GM20431 (cell line): ENCODE measurements around the gene ETF1.
"Not testable (repeated sequence)": the region's sequence is repeated elsewhere in the genome, so short reads cannot be mapped to it uniquely, and the experiment has no call there.

Experiments used
- in situ Hi-C: fragments of 300-500 bp; cut with MseI, MboI; formaldehyde crosslinking; loops from one replicate; pipeline ENCODE4 v1.15.0; 2020; ENCODE audit warnings: low sequenced_read_pairs; ENCODE audit not compliant: unreplicated experiment

The ETF1 gene

GRCh38 chr5:138536665-138537315 lies 6.2 kb downstream of the ETF1 start:
- in situ Hi-C loops = no loop called here

- in situ Hi-C loops = no loop called here
These were observed 6.8 kb downstream of the ETF1 start for GRCh38 chr5:138536215-138536614.

GRCh38 chr5:138533973-138534941 lies 8.8 kb downstream of the ETF1 start:
- in situ Hi-C loops = no loop called here

- in situ Hi-C loops = no loop called here
These were observed 13.2 kb downstream of the ETF1 start for GRCh38 chr5:138529812-138530211.

GRCh38 chr5:138528744-138529469 lies 14.1 kb downstream of the ETF1 start:
- in situ Hi-C loops = no loop called here

GRCh38 chr5:138528208-138528607 lies 14.8 kb downstream of the ETF1 start:
- in situ Hi-C loops = no loop called here

GRCh38 chr5:138527170-138527569 lies 15.9 kb downstream of the ETF1 start:
- in situ Hi-C loops = no loop called here

GRCh38 chr5:138523406-138523805 lies 19.6 kb downstream of the ETF1 start:
- in situ Hi-C loops = no loop called here

GRCh38 chr5:138520971-138521370 lies 22.1 kb downstream of the ETF1 start:
- in situ Hi-C loops = no loop called here

GRCh38 chr5:138517437-138517836 lies 25.6 kb downstream of the ETF1 start:
- in situ Hi-C loops = no loop called here

- in situ Hi-C loops = no loop called here
These were observed 27.3 kb downstream of the ETF1 start for GRCh38 chr5:138515556-138516245.

- in situ Hi-C loops = no loop called here
These were observed 29.0 kb downstream of the ETF1 start for GRCh38 chr5:138514021-138514420.

GRCh38 chr5:138508958-138509357 lies 34.1 kb downstream of the ETF1 start:
- in situ Hi-C loops = no loop called here

- in situ Hi-C loops = not testable (repeated sequence)
These were observed 35.6 kb downstream of the ETF1 start for GRCh38 chr5:138507485-138507884.

- in situ Hi-C loops = no loop called here
These were observed 36.4 kb downstream of the ETF1 start for GRCh38 chr5:138506370-138507306.

GRCh38 chr5:138504799-138505198 lies 38.2 kb downstream of the ETF1 start:
- in situ Hi-C loops = no loop called here

GRCh38 chr5:138503487-138504270 lies 39.4 kb downstream of the ETF1 start:
- in situ Hi-C loops = no loop called here

- in situ Hi-C loops = no loop called here
These were observed 40.5 kb downstream of the ETF1 start for GRCh38 chr5:138502521-138502920.
